Kidney tubule cell (primary cell): ENCODE data around the gene PRKCA.
A peak's percentile ranks its signal among the peaks of the same experiment; 100 is the strongest.

ENCODE experiments used
- DNase-seq: peaks from one replicate; pipeline ENCODE4 v3.0.0-alpha.2; 2018; ENCODE audit warnings: low spot score

The PRKCA gene

DNA sequence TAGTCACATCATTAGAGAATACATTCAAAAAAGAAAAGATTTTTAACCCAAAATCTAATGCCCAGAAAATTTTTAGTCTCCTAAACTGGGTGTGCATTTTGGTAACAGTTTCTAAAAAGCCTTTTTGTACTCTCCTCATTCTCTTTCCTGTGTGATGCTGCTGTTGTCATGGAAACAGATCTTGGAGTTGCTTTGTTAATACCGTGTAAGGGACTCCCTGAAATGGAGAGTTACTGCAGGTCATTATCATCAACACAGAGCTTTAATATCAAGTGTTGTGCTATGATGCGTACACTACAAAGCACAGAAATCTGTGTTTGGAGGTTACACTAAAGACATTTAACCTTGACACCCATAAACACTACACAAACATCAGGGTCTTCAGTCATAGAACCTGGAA is 216.3 kb downstream of the PRKCA start:
- DNase-seq, result no peak

DNA sequence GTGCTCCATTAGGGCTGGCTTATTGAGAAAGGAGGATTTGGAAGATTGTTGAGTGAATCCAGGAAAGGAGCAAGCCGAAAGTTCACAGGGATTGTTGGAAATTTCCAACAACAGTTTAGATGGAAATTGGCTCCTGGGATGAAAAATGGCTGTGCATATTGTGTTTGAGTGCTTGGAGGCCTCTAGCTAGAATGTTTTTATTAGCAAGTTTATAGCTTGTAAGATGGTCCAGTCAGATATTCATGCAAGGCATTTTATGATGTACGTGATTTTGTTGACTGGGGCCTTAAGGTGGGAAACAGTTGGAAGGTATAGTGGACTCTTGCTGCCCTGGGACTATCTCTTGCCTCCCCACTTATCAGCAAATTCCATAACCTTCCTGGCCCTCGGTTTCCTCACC is 216.7 kb downstream of the PRKCA start:
- no peak for DNase-seq

DNA sequence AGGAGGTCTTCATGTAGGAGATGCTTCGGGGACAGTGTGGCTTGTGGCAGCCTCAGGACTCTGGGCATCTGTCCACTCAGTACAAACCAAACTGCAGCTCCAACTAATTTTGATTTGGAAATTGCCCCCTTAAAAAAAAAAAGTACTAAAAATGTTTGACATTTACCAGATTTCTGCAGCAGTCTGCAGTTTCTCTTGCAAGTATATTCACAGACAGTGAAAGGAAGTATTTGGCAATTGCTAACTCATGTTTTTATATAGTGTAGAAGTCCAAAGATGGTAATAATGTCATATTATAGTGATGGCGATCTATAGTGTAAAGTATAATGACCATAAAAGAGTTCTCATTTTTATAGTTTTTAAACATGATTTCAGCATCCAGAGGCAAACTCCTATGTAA is 218.6 kb downstream of the PRKCA start:
- no peak for DNase-seq

DNA sequence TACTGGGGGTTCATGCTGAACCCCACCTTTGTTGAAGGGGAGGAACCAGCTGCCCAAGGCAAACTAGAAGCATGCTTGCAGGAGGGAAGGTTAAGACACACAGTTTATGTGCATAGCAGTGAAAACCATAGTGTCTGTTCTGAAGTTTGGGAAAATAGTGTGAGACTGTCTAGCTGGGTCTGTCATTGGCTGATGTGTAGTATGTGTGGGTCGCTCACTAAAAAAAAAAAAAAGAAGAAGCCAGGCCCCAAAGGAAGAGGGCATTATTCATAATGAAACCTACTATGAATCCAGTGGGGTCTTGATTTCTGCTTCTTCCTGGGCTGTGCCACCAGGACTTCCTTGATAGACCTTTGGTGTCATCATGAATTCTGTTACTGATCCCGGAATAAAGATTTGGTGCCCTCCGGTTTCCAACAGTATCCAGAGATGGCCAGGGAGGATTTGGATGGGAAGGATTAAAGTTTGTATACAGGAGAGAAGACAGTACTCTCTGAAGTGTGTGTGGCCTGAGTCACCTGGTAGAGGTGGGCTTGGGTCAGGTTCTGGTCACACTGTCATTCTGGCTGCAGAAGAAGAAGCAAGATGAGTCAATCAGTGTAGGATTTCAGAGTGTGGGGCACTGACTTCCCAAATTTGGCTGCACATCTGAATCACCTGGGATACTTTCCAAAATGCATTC is 220.3 kb downstream of the PRKCA start:
- DNase-seq, result peak; percentile 46

DNA sequence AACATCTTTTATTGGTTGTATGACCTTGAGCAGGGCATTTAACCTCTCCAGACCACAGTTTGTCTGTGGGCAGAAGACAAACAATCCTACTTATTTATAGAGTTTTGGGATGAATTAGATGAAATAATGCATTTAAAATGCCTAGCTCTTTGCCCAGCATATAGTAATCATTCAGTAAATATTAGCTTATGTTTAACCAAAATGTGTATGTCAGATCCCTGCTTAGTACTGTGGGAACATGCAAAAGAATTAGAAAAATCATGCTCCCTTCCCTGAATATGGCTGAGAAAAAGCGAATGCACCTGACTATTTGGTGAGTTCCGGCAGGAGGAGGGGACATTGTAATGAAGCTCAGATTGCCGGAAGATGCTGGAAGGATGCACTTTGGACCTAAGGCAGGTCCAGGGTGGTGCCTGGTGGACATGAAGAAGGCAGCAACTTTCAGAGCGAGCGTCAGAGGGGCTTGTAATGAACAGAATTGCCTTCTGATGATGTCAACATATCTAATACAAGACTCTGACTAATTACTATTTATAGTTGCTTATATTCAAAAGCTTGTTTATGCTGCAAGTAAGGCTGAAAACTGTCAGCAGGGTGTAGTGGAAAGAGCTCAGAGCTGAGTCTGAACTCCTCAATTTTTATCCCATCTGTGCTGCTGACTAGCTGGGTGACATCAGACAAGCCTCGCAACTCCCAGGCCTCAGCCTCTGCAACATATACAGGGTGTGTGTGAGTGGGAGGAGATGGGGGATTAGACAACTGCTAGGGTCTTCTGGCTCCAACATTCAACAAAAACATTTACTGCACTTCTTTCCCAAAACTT is 221.2 kb downstream of the PRKCA start:
- no peak for DNase-seq

DNA sequence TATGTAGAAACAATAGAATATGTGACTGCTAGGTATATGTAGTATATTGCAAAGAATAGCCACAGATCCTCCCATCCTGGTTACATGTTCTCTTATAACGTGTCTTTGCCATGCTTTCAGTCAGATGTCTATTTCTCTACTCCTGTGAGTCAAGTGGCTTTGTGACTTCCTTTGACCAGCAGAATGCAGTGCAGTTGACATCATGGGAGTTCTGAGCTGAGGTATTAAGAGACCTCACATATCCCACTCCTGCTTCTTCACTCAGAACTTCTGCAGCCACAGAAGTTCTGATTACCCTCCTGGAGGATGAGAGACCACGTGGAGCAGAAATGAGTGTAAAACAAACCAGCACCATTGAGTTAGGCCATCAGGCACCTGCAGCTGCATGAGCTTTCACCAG is 222.5 kb downstream of the PRKCA start:
- DNase-seq, result no peak

DNA sequence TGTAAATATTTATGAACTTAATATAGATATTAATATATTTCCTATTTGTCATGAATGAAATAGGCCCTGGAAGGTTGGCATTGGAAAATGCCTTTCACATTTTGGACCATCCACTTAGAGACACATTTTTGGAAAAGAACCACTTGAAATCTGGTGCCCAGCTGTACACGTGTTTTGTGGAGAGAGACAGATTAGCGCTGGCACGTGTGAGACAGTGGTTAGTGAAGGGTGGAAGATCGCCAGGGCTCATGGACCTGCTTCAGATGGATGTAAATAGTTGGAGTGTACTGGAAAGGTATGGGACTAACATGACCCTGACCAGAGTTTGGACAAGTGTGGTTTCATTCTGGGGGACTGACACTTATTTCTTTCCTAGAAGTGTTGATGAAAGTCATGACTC is 222.9 kb downstream of the PRKCA start:
- DNase-seq, result no peak

DNA sequence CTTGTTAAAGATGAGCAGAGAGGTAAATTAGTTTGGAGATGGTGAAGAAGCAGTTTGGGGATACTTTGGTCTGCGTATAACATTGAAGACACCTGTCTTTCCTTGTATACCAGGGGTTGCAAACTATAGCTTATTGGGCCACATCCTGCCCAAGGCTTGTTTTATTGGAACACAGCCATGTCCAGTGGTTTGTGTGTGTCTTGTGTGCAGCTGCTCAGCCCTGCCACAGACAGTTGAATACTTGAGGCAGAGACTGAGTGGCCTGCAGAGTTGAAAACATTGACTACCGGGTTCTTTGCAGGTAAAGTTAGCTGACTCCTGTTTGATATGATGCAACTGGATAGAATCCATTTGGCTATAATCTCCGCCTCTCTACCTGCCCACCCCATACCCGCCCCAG is 224.4 kb downstream of the PRKCA start:
- no peak for DNase-seq

DNA sequence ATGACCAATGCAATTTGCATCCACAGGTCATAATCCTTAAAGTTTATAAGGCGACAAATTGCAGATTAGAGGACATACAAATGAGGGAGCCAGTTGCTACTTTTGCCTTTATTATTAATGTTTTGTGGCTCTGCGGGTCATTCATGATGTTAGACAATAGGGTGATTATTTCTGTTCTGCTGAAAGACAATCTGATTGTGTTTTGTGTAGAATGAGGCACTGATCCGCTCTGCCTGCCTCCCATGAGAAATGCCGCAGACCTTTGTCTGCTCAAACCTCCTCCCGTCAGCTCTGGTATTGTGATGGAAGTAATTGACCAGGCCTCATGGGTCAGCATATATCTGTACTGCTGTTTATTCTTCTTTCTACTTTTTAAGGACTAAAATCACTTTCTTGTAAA is 224.9 kb downstream of the PRKCA start:
- no peak for DNase-seq

DNA sequence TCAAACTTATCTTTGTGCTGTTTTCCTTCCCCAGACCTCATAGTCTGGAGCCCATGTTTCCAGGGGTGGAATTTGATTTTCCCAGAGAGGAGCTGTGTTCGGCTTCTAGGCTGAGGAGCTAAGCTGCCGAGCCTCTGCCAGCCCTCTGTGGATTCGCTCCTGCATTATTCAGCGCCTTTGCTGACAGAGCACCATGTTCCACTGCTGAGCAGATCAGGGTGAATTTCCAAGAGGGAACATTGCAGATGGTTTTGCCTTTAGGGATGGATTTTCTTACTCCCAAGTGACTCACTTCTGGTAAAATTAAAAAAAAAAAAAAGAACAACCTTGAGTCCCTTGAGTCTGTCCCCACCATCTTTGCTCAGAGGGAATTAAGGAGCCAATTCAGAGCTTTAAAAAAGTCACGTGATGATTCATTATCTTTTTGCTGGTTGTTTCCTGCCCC is 229.5 kb downstream of the PRKCA start:
- no peak for DNase-seq

DNA sequence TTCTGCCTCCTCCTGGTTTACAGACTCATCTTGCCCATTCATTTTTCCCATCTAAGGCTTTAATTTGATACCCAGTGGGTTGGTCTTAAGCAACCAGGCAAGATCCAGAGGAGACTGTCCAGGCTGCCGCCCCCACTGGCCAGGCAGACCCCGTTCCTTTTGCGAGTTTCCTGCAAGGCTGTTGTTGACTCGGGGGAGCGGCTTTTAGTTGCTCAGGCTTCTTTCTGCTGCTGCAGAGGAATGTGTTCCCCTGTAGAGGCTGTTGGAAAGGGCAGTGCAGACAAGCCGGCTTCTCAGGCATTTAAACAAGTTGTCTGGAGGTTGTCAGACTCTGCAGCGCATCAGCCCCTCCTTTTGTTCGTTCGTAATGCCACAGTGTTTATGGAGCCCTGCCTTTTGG is 231.2 kb downstream of the PRKCA start:
- DNase-seq, result no peak

DNA sequence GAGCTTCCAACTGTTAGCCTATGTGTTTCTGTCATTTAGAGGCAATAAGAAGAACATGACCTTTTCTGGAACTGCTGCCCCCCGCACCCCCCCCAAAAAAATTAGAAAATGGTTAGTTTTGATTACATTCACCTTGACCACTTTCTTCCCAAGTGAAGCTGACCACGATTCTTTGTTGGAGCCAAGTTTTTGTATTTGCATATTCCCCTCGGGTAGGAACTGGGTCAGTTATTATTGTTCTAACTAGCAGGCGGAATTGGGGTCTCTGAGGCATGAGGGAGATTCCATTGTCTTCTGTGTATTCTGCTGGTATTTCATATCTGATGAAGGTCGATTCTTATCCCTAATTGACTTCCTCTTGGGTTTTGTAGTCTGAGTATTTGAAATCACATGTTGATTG is 231.6 kb downstream of the PRKCA start:
- no peak for DNase-seq

DNA sequence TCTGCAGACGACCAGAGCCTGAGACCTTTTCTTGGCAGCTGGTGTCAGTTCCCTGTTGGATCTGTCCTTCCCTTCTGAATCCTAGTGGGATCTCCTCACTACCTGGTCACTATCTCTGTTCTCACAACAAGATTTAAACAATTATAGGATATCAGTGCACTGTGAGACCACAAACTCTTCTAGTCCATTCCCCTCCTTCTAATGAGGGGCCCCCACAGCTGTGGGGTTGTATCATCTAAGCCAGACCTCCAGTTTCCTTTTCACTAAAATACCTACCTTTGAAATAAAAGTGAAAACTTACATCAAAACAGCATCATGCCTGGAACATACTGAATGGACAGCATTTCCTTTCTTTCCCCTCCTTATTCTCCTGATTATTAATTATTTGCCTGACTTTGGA is 233.2 kb downstream of the PRKCA start:
- no peak for DNase-seq

DNA sequence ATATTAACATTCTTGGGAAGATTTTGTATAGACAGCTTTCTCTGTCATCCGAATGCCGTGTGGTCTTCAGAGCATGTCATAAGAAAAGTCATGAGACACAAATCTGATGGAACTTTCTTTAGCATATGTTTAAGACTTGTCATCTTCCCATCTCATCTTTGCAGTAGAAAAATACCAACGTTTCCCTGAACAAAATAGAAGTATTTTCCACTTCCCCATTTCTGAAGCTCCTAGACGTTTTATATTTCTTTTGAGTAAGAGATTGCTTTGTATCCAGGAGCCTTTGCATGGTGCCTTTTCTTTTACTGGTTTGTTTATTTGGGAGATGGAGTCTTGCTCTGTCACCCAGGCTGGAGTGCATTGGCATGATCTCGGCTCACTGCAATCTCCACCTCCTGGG is 235.1 kb downstream of the PRKCA start:
- no peak for DNase-seq

DNA sequence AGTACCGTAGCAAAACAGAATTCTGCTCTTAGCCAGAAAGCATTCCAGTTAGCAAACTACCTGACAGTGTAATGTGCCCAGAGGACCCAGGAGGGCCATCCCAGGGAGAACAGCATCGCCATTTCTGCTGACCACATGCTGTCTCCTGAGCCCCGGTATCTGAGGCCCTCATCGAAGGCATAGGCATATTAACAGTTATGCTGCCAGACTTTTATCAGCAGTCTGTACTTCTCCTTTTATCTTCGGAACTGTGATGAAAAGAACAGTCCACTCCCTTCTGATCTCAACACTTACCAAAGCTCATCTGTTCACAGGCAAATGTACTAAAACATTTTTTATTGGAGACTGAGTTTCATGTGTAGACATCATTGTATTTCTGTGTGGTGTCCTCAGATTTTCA is 236.4 kb downstream of the PRKCA start:
- no peak for DNase-seq

DNA sequence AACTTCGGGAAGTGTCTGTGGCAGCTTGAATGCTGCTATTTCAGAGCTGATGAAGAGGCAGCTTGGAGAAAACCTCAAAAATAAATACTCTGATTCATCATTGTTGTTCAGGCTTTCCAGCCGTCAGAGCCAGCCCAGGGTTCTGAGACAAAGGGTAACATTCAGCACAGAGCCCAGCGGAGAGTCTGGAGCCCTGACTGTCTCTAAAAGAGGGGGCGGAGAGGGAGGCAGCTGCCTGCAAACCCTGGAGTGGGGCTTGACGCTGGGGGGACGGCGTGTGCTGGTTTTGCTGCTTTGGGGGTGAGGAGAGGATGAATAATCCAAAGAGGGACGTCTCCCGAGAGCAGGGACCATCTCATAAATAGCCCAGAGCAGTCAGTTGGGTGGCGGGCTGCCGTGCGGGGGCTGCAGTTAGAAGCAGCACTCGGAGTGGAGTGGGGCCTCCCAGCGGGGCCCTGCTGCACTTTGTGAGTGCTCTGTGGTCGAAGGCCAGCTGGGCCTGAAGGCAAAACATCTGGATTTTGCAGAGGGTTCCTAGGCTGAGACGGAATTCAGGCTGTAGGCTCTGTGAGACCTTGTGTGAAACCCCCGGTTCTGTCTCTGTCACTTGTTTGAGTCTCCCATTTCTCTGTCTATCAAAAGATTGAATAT is 237.8 kb downstream of the PRKCA start:
- peak; percentile 29 for DNase-seq

DNA sequence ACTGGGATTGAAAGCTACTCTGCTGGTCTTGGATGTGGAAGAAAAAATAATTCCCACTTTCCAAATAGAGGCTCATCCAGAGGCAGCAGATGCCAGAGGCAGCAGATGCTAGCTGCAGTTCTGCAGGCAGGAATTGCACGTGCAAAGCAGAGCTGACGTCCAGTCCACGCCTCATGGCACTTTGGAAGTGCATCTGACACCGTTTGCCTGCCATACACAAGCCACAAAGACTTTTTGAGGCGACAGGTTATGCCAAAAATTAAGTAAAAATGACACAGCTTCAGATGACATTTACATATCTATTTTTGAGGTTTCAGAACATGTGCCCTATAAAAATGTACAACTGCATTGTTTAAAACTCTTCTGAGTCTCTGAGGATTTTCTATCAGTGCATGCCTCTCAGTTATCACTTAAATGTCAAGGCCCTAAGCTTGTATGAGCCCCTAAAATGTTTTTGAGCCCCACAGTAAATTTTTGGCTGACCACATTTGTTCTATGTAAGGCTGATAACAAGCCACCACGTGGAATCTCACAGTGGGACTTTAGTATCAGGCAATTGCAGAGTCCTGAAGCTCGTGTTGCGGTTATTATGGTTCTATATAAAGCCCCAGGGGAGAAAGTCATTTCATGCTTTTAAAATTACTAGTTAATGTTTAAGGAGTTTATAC is 239.2 kb downstream of the PRKCA start:
- peak; percentile 54 for DNase-seq

DNA sequence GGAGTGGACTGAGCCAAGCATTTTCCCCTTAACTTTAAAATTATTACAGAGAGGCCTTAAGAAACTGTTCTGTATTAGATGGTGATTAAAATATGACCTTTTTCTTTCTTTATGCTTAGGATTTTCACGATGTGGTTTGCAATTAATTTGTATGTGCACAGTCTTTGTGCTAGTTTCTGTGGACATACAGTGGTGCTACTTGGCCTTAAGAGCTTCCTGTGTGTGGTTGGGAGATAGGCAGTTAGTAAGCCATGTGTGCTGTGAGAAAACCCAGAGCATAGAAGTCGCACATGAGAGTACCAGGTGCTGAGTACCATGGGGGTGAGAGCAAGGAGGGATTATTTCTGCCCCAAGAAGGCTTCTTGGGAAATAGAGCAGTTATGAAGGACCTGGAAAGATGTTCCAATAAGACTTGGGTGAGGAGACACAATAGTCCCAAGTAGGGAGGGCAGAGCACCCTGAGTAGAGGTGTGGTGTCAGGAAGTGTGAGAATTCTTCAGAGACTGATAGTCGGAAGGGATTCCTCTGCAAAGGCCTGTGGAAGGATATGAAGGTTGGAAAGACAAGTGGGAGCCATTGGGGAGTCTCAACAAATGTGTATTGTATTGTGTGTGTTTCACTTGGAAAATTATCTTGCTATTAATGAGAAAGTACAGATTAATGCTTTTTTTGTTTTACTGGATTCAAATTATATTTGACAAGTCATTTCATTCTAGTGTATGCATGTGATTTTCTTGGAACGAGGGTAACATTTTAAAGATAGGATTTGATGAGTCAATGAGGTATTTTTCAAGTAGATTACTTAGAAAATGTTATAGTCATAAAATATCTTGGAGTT is 239.9 kb downstream of the PRKCA start:
- peak; percentile 69 for DNase-seq

DNA sequence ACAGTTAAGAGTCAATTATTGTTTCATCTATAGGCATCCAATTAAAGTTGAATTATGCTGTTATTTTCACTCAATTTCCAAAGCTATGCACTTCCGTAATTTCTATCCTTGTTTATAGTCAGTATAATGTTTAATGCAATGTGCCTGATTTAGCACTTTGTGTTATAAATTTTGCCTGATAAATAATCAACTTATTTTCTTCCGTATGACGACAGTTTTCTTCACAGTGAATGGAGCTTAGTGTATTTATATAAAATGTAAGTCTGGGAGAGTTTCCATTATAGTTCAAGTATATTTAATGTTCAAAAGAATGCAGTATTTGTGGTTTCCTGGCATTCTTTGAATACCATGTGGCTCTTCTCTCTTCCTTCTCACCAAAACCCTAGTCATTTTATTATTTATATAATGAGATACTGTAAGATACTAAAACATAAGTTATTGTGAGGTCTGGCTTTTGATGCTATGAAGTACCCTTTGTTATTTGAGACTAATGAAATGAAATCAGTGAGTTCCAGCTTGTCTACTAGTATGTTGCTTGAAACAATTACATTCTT is 240.6 kb downstream of the PRKCA start:
- peak; percentile 52 for DNase-seq

DNA sequence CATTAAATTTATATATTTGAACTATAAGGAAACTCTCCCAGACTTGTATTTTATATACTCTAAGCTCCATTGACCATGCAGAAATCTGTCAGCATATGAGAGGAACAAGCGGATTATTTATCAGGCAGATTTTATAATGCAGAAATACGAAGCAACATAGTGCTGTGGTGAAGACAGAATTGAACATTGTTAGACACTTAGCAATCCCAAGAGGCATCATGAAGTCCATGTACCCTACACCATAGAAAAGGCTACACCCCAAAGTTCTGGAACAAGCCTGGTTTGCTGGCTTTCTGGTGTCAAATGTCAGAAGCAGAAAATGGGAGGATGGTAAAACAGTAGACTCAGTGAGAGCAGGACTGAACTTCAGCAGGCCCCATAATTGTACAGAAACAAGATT is 241.1 kb downstream of the PRKCA start:
- DNase-seq, result peak; percentile 13

DNA sequence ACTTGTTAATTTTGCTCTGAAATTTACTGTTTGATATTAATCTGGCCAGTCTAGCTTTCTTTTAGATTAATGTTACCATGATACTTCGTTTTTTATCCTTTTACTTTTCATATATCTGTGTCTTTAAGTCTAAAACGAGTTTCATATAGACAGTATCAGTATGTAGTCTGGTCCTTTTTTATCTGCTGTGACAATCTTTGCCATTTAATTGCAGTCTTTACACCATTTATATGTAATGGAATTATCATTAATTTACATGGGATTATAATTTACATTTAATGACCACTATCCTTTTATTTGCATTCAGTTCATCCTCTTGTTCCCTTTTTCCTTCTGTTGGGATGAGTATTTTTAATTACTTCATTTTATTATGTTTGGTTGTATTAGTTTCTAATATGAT is 243.5 kb downstream of the PRKCA start:
- no peak for DNase-seq
